Mesodermal cell (in vitro differentiated cells): Measurements from ENCODE around the gene PLCL2.

Source experiments
- H3K27ac ChIP-seq: 2 replicates; pipeline ENCODE4 v1.7.0; 2013; ENCODE audit warnings: mild to moderate bottlenecking, low read depth, low read length, moderate library complexity; ENCODE audit not compliant: severe bottlenecking
- H3K36me3 ChIP-seq: 2 replicates; pipeline ENCODE4 v1.7.1; 2013; ENCODE audit warnings: mild to moderate bottlenecking, low read length, moderate library complexity; ENCODE audit not compliant: control insufficient read depth, insufficient read depth
- H3K4me1 ChIP-seq: one replicate; pipeline ENCODE4 v1.7.1; 2013; ENCODE audit warnings: mild to moderate bottlenecking, low read length; ENCODE audit not compliant: insufficient read depth, control insufficient read depth, poor library complexity, severe bottlenecking
- H3K4me3 ChIP-seq: 2 replicates; pipeline ENCODE4 v1.7.0; 2013; ENCODE audit warnings: low read length, control low read depth, mild to moderate bottlenecking; ENCODE audit not compliant: insufficient read depth, poor library complexity, severe bottlenecking; ENCODE audit errors: extremely low read depth
- H3K9me3 ChIP-seq: 2 replicates; pipeline ENCODE4 v1.7.1; 2013; ENCODE audit warnings: mild to moderate bottlenecking, low read length, moderate library complexity; ENCODE audit not compliant: control insufficient read depth
- WGBS, 2 experiments: methylation state at CpG; one replicate each; pipeline ENCODE4 v1.1.5; 2013; ENCODE audit warnings: missing lambda C conversion rate in 2 of 2; ENCODE audit not compliant: insufficient coverage in 2 of 2; 5-methylcytosine and 5-hydroxymethylcytosine counted together

PLCL2 gene

GRCh38 chr3:17047162-17047561 lies 162.4 kb downstream of the PLCL2 start:
- 55 to 59% methylated on average over 2 to 3 of the region's 4 CpGs for WGBS, 2 experiments
- Histone ChIP-seq H3K9me3 (no peaks in the 10 kb centered on the region), H3K4me3 (no peak overlapping the region), H3K4me1 (no peaks in the 10 kb centered on the region), H3K36me3 (no peaks in the 10 kb centered on the region), H3K27ac (no peak overlapping the region)

GRCh38 chr3:17047894-17048293 lies 163.1 kb downstream of the PLCL2 start:
- H3K9me3 ChIP-seq: no peaks in the 10 kb centered on the region
- H3K4me3 ChIP-seq: no peak overlapping the region
- no peaks in the 10 kb centered on the region for H3K4me1 ChIP-seq
- no peak overlapping the region for H3K27ac ChIP-seq
- H3K36me3 ChIP-seq: no peaks in the 10 kb centered on the region
- 77 to 83% methylated on average over 2 of the region's 3 CpGs for WGBS, 2 experiments

- no peaks in the 10 kb centered on the region for H3K4me1 ChIP-seq
Measured at GRCh38 chr3:17050071-17050470, 165.3 kb downstream of the PLCL2 start.

GRCh38 chr3:17050506-17050905 lies 165.8 kb downstream of the PLCL2 start:
- Histone ChIP-seq H3K27ac (no peak overlapping the region), H3K36me3 (no peaks in the 10 kb centered on the region), H3K4me3 (no peak overlapping the region), H3K4me1 (peaks cover 3% of the 10 kb centered on the region), H3K9me3 (no peaks in the 10 kb centered on the region)
- WGBS, 2 experiments: 100% methylated on average over 1 of the region's 2 CpGs; no CpG with 5 or more reads in 1 of the 2 experiments

More at GRCh38 chr3:17050071-17050470, 165.3 kb downstream of the PLCL2 start:
- WGBS, 2 experiments: 93% methylated on average over 2 of the region's 4 CpGs; no CpG with 5 or more reads in 1 of the 2 experiments
- Histone ChIP-seq H3K4me3 (no peak overlapping the region), H3K36me3 (no peaks in the 10 kb centered on the region), H3K9me3 (no peaks in the 10 kb centered on the region), H3K27ac (no peak overlapping the region)

- H3K9me3 ChIP-seq: no peaks in the 10 kb centered on the region
- no peaks in the 10 kb centered on the region for H3K36me3 ChIP-seq
- H3K4me3 ChIP-seq: no peak overlapping the region
- peaks cover 4% of the 10 kb centered on the region for H3K4me1 ChIP-seq
- no peak overlapping the region for H3K27ac ChIP-seq
Measured at GRCh38 chr3:17052363-17052762, 167.6 kb downstream of the PLCL2 start.

GRCh38 chr3:17054301-17054981 lies 169.7 kb downstream of the PLCL2 start:
- Histone ChIP-seq H3K9me3 (no peaks in the 10 kb centered on the region), H3K4me3 (no peak overlapping the region), H3K4me1 (peaks cover 4% of the 10 kb centered on the region), H3K27ac (no peak overlapping the region), H3K36me3 (no peaks in the 10 kb centered on the region)
- whole genome bisulfite sequencing, 2 experiments: 100% methylated on average over 1 of the region's 1 CpG

- Histone ChIP-seq H3K4me3 (no peak overlapping the region), H3K9me3 (no peaks in the 10 kb centered on the region), H3K36me3 (no peaks in the 10 kb centered on the region), H3K27ac (no peak overlapping the region), H3K4me1 (peaks cover 4% of the 10 kb centered on the region)
Measured at GRCh38 chr3:17054982-17055343, 170.2 kb downstream of the PLCL2 start.

- Histone ChIP-seq H3K4me3 (no peak overlapping the region), H3K9me3 (no peaks in the 10 kb centered on the region), H3K4me1 (peaks cover 4% of the 10 kb centered on the region), H3K27ac (no peak overlapping the region), H3K36me3 (no peaks in the 10 kb centered on the region)
- 80 to 85% methylated on average over 3 to 4 of the region's 7 CpGs for WGBS, 2 experiments
Measured at GRCh38 chr3:17055374-17056276, 170.9 kb downstream of the PLCL2 start.

GRCh38 chr3:17057321-17057720 lies 172.6 kb downstream of the PLCL2 start:
- WGBS, 2 experiments: 88 to 100% methylated on average over 1 to 2 of the region's 4 CpGs
- Histone ChIP-seq H3K4me1 (peaks cover 4% of the 10 kb centered on the region), H3K9me3 (no peaks in the 10 kb centered on the region), H3K36me3 (no peaks in the 10 kb centered on the region), H3K4me3 (no peak overlapping the region), H3K27ac (no peak overlapping the region)

GRCh38 chr3:17059989-17060550 lies 175.3 kb downstream of the PLCL2 start:
- Histone ChIP-seq H3K4me1 (peaks cover 4% of the 10 kb centered on the region), H3K4me3 (no peak overlapping the region), H3K9me3 (no peaks in the 10 kb centered on the region), H3K27ac (no peak overlapping the region), H3K36me3 (no peaks in the 10 kb centered on the region)
- 86% methylated on average over 1 of the region's 5 CpGs; no CpG with 5 or more reads in 1 of the 2 experiments for WGBS, 2 experiments

- Histone ChIP-seq H3K9me3 (no peaks in the 10 kb centered on the region), H3K4me3 (no peak overlapping the region), H3K36me3 (no peaks in the 10 kb centered on the region), H3K27ac (no peak overlapping the region), H3K4me1 (no peaks in the 10 kb centered on the region)
- WGBS, 2 experiments: no CpG with 5 or more reads among the region's 3 CpGs
Measured at GRCh38 chr3:17061005-17061404, 176.2 kb downstream of the PLCL2 start.
